Suprapubic skin (tissue), 3 donors: Measurements from ENCODE around the gene ARHGAP6.

Experiments used
- CTCF ChIP-seq, 2 donors: fragments of 200-600 bp in 1 of 2; fragments of 450-650 bp in 1 of 2; sonication (generic) in 1 of 2; IDR thresholded peaks; one replicate each; pipeline ENCODE4 v1.5.1; 2016 to 2019; ENCODE audit warnings: antibody characterized with exemption in 2 of 2, mild to moderate bottlenecking in 1 of 2, moderate library complexity in 1 of 2
- POLR2A ChIP-seq, 2 donors: fragments of 450-650 bp; IDR thresholded peaks; one replicate each; pipeline ENCODE4 v1.6.1; 2017; ENCODE audit warnings: antibody characterized with exemption in 2 of 2, mild to moderate bottlenecking in 2 of 2, moderate library complexity in 2 of 2

- TF ChIP-seq POLR2A (IDR thresholded peaks at IDR 0.05) (no peak), CTCF (IDR thresholded peaks at IDR 0.05) (no peak)
Measured at GRCh38 chrX:11447418-11447817, 218.3 kb downstream of the ARHGAP6 start.
